Caco-2 (cell line): ENCODE measurements around the gene PRSS53. TPM values are rescaled to one million over a fixed set of nuclear protein-coding genes. Genes with fewer than 3 reads are reported as not detected.

Experiments used
- BruUV-seq: library from RNA; stranded (reverse); fragments of 400-500 nt; replicated peaks from 2 replicates; lab custom pipeline; 2021; lab: Mats Ljungman, UMichigan
- CTCF ChIA-PET: fragments of 300-600 bp; sonication (Branson Sonifier 250); formaldehyde crosslinking; loops from one replicate; lab custom pipeline; 2022; ENCODE audit warnings: antibody characterized with exemption; lab: Charles Lee
- POLR2A ChIA-PET: fragments of 300-600 bp; sonication (Branson Sonifier 250); formaldehyde crosslinking; loops from one replicate; lab custom pipeline; 2022; ENCODE audit warnings: antibody characterized with exemption; lab: Charles Lee
- DNase-seq, 2 experiments: peaks; one replicate each; pipeline versions ENCODE4 v3.0.0 to v3.0.0-alpha.2; 2020 to 2022
- H3K27me3 ChIP-seq: replicated peaks from 2 replicates; pipeline ENCODE4 v1.6.0; 2011; ENCODE audit warnings: low read length; ENCODE audit not compliant: control insufficient read depth, insufficient read depth
- H3K36me3 ChIP-seq: 2 replicates; pipeline ENCODE4 v1.5.1; 2011; ENCODE audit warnings: low read length; ENCODE audit not compliant: control insufficient read depth, insufficient read depth
- H3K4me1 ChIP-seq: fragments of 250-450 bp; sonication (Bioruptor Pico); 2 replicates; pipeline ENCODE4 v1.5.1; 2020; ENCODE audit warnings: mild to moderate bottlenecking
- H3K4me3 ChIP-seq: 2 replicates; pipeline ENCODE4 v1.5.1; 2011; ENCODE audit warnings: low read depth, mild to moderate bottlenecking, control low read depth, low read length
- H3K9me3 ChIP-seq: fragments of 250-450 bp; sonication (Bioruptor Pico); 2 replicates; pipeline ENCODE4 v1.5.1; 2020; ENCODE audit warnings: mild to moderate bottlenecking, moderate library complexity
- H3K27ac Mint-ChIP-seq: one replicate; pipeline ENCODE4 v1.8.0; 2022; ENCODE audit warnings: mixed read lengths; ENCODE audit not compliant: unreplicated experiment
- H3K27me3 Mint-ChIP-seq: one replicate; pipeline ENCODE4 v1.8.0; 2022; ENCODE audit warnings: mixed read lengths; ENCODE audit not compliant: insufficient read depth, unreplicated experiment
- H3K36me3 Mint-ChIP-seq: one replicate; pipeline ENCODE4 v1.8.0; 2022; ENCODE audit warnings: mild to moderate bottlenecking, mixed read lengths; ENCODE audit not compliant: insufficient read depth, unreplicated experiment
- H3K4me1 Mint-ChIP-seq: one replicate; pipeline ENCODE4 v1.8.0; 2022; ENCODE audit warnings: low read depth, mixed read lengths; ENCODE audit not compliant: unreplicated experiment
- H3K4me3 Mint-ChIP-seq: one replicate; pipeline ENCODE4 v1.8.0; 2022; ENCODE audit warnings: mild to moderate bottlenecking, moderate library complexity, mixed read lengths; ENCODE audit not compliant: unreplicated experiment
- H3K9me3 Mint-ChIP-seq: one replicate; pipeline ENCODE4 v1.8.0; 2022; ENCODE audit warnings: mixed read lengths; ENCODE audit not compliant: unreplicated experiment
- CTCF ChIP-seq, 2 experiments: fragments of 200-600 bp in 1 of 2; IDR thresholded peaks; 1 replicate in 1 of 2; 2 replicates in 1 of 2; pipeline versions ENCODE4 v1.5.1 to v1.8.0; 2011 to 2022; ENCODE audit warnings: antibody characterized with exemption in 1 of 2, control low read depth in 1 of 2, inconsistent platforms in 1 of 2, low read depth in 1 of 2, low read length in 1 of 2, mild to moderate bottlenecking in 1 of 2, moderate library complexity in 1 of 2; ENCODE audit not compliant: insufficient read depth in 1 of 2, severe bottlenecking in 1 of 2, unreplicated experiment in 1 of 2
- intact Hi-C: fragments of 100-400 bp; cut with micrococcal nuclease; formaldehyde crosslinking; loops from one replicate; pipeline ENCODE4 v1.10.0; 2022; ENCODE audit not compliant: unreplicated experiment
- total RNA-seq: library from RNA; stranded (reverse); gene quantifications from 2 replicates; pipeline ENCODE4 v1.2.3, GENCODE V29; 2022

The PRSS53 gene
- total RNA-seq, 1 experiment from 2014 or later, result 1.8 TPM

- Mint-ChIP-seq H3K36me3 (peaks cover 69% of the 10 kb centered on the region), H3K27me3 (no peaks in the 10 kb centered on the region), H3K4me3 (peak within 1 kb of the TSS; percentile 76), H3K27ac (peak within 1 kb of the TSS; percentile 75), H3K4me1 (peaks cover 54% of the 10 kb centered on the region), H3K9me3 (no peaks in the 10 kb centered on the region)
- CTCF ChIA-PET, result interaction anchor here (0.5 to 2.1 kb wide), 4 partner anchors 18 to 452 kb away, joined by 3 to 12 read pairs (median 4); partner anchors contain the start of genes HSD3B7 and KAT8
- Histone ChIP-seq H3K4me1 (peaks cover 85% of the 10 kb centered on the region), H3K9me3 (no peaks in the 10 kb centered on the region), H3K27me3 (no peaks in the 10 kb centered on the region), H3K36me3 (peaks cover 6% of the 10 kb centered on the region), H3K4me3 (peak within 1 kb of the TSS; percentile 78)
- POLR2A ChIA-PET, result interaction anchor here (0.6 to 3.7 kb wide), 5 partner anchors 18 to 158 kb away, joined by 3 to 52 read pairs (median 4); partner anchors contain the start of genes KAT8, ZNF646 and ZNF668
- intact Hi-C loops, result loop anchor here (1.0 to 10.0 kb wide), 2 partner anchors 18 to 319 kb away; partner anchors contain the start of genes ARMC5 and KAT8
- TF ChIP-seq CTCF (IDR thresholded peaks at IDR 0.05; ENCODE audit: insufficient read depth in 1 of 2, low read depth in 1 of 2, low read length in 1 of 2, severe bottlenecking in 1 of 2, unreplicated experiment in 1 of 2), result no peak
- DNase-seq, result peak; percentile 85 to 89
- no TSS peak for BruUV-seq
These were observed 47.0 kb upstream of the PRSS53 start, which contains the start of gene PRSS8 for GRCh38 chr16:31135535-31136286. Gene PRSS8 (minus strand): TSS chr16:31135727. CDS start chr16:31135498, 229 bp downstream.

- POLR2A ChIA-PET, result interaction anchor here (0.6 to 3.7 kb wide), 3 partner anchors 17 to 61 kb away, joined by 3 to 52 read pairs (median 4); partner anchors contain the start of genes KAT8, ZNF646 and ZNF668
- Histone ChIP-seq H3K36me3 (peaks cover 6% of the 10 kb centered on the region), H3K9me3 (no peaks in the 10 kb centered on the region), H3K4me1 (peaks cover 83% of the 10 kb centered on the region), H3K27me3 (no peaks in the 10 kb centered on the region), H3K4me3 (peak overlapping the region; percentile 78)
- Mint-ChIP-seq H3K27ac (peak overlapping the region; percentile 75), H3K36me3 (peaks cover 65% of the 10 kb centered on the region), H3K4me3 (peak overlapping the region; percentile 76), H3K27me3 (no peaks in the 10 kb centered on the region), H3K4me1 (peaks cover 51% of the 10 kb centered on the region), H3K9me3 (no peaks in the 10 kb centered on the region)
- peak; percentile 67 to 72 for DNase-seq
- intact Hi-C loops, result loop anchor here (1.0 to 10.0 kb wide), 2 partner anchors 18 to 320 kb away; partner anchors contain the start of genes ARMC5 and KAT8
- TF ChIP-seq CTCF (IDR thresholded peaks at IDR 0.05; ENCODE audit: insufficient read depth in 1 of 2, low read depth in 1 of 2, low read length in 1 of 2, severe bottlenecking in 1 of 2, unreplicated experiment in 1 of 2), result no peak
- TSS peak; percentile 62 for BruUV-seq
- CTCF ChIA-PET, result interaction anchor here (0.5 to 2.1 kb wide), 5 partner anchors 8 to 451 kb away, joined by 3 to 12 read pairs (median 3); partner anchors contain the start of gene KAT8
These were observed 46.1 kb upstream of the PRSS53 start for GRCh38 chr16:31134625-31135534.
